ENCODE measurements around the gene FRMD4B.

The FRMD4B gene

DNA sequence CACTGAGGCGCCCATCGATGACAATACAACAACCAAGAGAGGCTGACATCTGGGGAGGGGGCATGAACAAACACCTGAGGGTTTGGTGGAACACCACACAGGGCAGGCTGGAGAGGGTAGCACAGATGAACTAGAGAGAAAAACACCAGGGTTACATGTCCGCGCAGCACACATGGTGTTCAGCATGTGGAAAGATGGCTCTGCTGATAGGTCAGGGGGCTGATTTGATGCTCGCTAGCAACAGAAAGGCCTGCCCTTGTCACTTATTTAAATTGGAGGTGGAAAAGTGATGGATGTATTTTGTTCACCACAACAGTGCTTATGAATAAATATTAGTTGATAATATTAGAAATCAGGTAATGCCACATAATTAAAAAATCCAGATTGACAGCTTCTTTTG, 67.5 kb downstream of the FRMD4B start:
- Histone ChIP-seq H3K4me3 (ENCODE audit: low read length in 2 of 2) (no peak overlapping the region), H3K27ac (ENCODE audit: low read depth in 2 of 2, low read length in 2 of 2) (no peak overlapping the region)

DNA sequence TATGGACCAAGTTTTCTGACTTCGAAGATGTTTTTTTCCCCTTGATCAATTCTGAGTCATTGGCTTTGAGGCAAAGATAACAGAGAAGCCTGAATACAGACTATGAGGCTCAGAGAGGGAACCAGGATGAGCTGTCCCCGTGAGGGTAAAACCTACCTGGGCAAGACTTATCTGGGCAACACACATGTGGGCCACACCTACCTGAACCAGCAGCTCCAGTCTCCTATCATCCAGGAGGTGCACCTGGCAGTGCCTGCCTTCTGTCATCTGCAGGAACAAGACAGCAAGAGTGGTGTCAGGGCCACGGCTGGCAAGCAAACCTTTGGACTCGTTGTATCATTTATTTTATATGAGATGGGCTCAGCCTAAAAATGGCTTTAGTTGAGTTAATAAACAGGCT, 72.6 kb downstream of the FRMD4B start:
- no peaks in the 10 kb centered on the region for H3K27me3 ChIP-seq (ENCODE audit: control insufficient read depth in 2 of 2, insufficient read depth in 2 of 2, low read length in 2 of 2)
- no peak overlapping the region for H3K4me3 ChIP-seq (ENCODE audit: low read length in 2 of 2)
- peaks cover 6 to 9% of the 10 kb centered on the region in 2 donors for H3K4me1 ChIP-seq (ENCODE audit: control insufficient read depth in 2 of 2, insufficient read depth in 2 of 2, low read length in 2 of 2)
- H3K9me3 ChIP-seq (ENCODE audit: control insufficient read depth in 2 of 2, low read length in 2 of 2) = no peaks in the 10 kb centered on the region
- H3K36me3 ChIP-seq (ENCODE audit: control insufficient read depth in 2 of 2, insufficient read depth in 2 of 2, low read length in 2 of 2) = no peaks in the 10 kb centered on the region
- H3K9ac ChIP-seq (ENCODE audit: low read depth in 1 of 2, low read length in 2 of 2) = no peak overlapping the region
- H3K27ac ChIP-seq (ENCODE audit: low read depth in 2 of 2, low read length in 2 of 2) = no peak overlapping the region

More for the DNA sequence above, 67.5 kb downstream of the FRMD4B start:
- H3K9ac ChIP-seq (ENCODE audit: low read depth in 1 of 2, low read length in 2 of 2) = no peak overlapping the region
- H3K4me1 ChIP-seq (ENCODE audit: control insufficient read depth in 2 of 2, insufficient read depth in 2 of 2, low read length in 2 of 2) = peaks cover 0 to 2% of the 10 kb centered on the region in 2 donors
- H3K9me3 ChIP-seq (ENCODE audit: control insufficient read depth in 2 of 2, low read length in 2 of 2) = no peaks in the 10 kb centered on the region
- H3K27me3 ChIP-seq (ENCODE audit: control insufficient read depth in 2 of 2, insufficient read depth in 2 of 2, low read length in 2 of 2) = no peaks in the 10 kb centered on the region
- no peaks in the 10 kb centered on the region for H3K36me3 ChIP-seq (ENCODE audit: control insufficient read depth in 2 of 2, insufficient read depth in 2 of 2, low read length in 2 of 2)

DNA sequence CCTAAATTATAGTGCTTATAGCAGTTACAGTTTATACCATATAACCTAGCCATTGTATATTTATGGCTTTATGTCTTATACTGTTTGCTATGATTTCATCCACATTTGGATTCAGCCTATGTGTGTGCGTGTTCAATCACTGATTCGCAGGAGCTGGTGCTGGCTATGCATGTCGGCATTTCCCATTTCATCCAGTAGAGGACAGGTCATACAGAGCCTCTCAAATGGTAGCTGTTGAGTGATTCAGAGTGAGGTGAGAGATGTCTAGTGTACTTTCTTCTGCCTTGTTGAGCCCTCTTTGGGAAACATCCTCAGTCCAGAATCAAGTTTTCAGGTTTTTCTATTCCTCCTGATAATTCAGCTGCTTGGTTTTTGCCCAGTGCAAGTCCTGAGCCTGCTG, 76.1 kb downstream of the FRMD4B start:
- H3K4me3 ChIP-seq (ENCODE audit: low read length in 2 of 2) = no peak overlapping the region
- H3K27me3 ChIP-seq (ENCODE audit: control insufficient read depth in 2 of 2, insufficient read depth in 2 of 2, low read length in 2 of 2) = no peaks in the 10 kb centered on the region
- H3K4me1 ChIP-seq (ENCODE audit: control insufficient read depth in 2 of 2, insufficient read depth in 2 of 2, low read length in 2 of 2) = peaks cover 6 to 9% of the 10 kb centered on the region in 2 donors
- H3K9ac ChIP-seq (ENCODE audit: low read depth in 1 of 2, low read length in 2 of 2) = no peak overlapping the region
- no peak overlapping the region for H3K27ac ChIP-seq (ENCODE audit: low read depth in 2 of 2, low read length in 2 of 2)
- no peaks in the 10 kb centered on the region for H3K9me3 ChIP-seq (ENCODE audit: control insufficient read depth in 2 of 2, low read length in 2 of 2)
- H3K36me3 ChIP-seq (ENCODE audit: control insufficient read depth in 2 of 2, insufficient read depth in 2 of 2, low read length in 2 of 2) = no peaks in the 10 kb centered on the region

DNA sequence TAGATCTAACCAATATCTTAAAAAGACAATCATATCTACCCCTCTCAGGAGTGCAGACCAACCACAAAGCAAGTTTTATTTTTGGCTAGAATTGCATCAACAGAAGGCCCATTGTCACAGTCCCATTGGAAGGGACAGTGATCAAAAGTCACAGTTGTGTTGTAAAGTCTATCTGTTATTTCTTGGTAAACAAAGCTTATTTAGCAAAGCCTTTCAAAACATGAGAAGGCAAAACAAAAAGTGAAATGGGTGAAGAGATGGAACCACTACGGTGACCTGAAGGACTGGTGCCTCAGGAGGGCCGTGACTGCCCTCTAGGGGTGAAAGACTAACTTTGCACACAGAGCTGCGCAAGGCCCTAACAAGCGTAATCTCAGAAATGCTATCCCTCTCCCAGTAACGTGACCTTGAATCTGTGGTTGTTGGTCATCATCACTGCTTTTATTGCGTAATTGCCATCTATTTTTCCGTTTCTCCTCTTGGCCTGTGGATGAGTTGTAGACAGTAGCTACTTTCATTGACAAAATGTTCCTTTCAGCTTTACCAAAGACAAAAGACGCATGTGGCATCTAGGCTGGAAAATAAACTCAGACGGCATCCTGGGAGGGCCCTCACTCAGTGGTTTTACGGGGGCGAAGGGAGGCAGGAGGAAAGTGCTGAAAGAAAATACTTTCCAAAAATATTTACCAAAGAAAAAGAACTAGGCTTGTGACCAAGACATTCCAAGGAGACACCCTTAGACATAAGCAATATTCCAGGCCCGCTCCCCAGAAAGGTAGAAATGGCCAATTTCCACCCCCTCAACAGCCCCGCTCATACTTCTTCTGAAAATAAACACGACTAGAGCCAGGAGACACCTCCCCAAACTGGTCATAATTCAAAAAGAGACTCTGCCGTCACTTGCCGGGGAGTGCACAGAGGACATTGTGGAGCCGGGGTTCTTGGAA, 79.4 kb downstream of the FRMD4B start:
- no peaks in the 10 kb centered on the region for H3K9me3 ChIP-seq (ENCODE audit: control insufficient read depth in 2 of 2, low read length in 2 of 2)

DNA sequence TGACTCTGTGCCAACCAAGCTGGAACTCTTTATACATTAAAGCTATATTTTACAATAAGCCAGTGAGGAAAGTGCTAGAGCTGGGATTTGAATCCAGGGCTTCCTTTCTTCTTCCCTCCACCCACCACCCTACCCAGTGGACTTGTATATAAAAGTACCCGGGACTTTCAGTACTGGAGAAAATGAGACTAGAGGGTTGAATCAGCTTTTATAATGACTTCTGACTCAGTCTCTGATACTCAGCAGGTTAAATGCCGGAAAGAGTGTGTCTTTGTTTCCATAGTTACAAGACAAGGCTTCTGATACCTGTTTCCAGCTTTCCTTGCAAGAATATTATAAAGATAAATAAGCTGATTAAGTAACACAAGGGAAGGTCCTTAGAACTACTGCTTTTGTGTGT, 80.9 kb downstream of the FRMD4B start:
- Histone ChIP-seq H3K9me3 (ENCODE audit: control insufficient read depth in 2 of 2, low read length in 2 of 2) (no peaks in the 10 kb centered on the region), H3K36me3 (ENCODE audit: control insufficient read depth in 2 of 2, insufficient read depth in 2 of 2, low read length in 2 of 2) (no peaks in the 10 kb centered on the region), H3K27me3 (ENCODE audit: control insufficient read depth in 2 of 2, insufficient read depth in 2 of 2, low read length in 2 of 2) (no peaks in the 10 kb centered on the region), H3K27ac (ENCODE audit: low read depth in 2 of 2, low read length in 2 of 2) (no peak overlapping the region), H3K4me3 (ENCODE audit: low read length in 2 of 2) (no peak overlapping the region), H3K9ac (ENCODE audit: low read depth in 1 of 2, low read length in 2 of 2) (no peak overlapping the region), H3K4me1 (ENCODE audit: control insufficient read depth in 2 of 2, insufficient read depth in 2 of 2, low read length in 2 of 2) (no peaks in the 10 kb centered on the region)

More for the DNA sequence above, 79.4 kb downstream of the FRMD4B start:
- Histone ChIP-seq H3K36me3 (ENCODE audit: control insufficient read depth in 2 of 2, insufficient read depth in 2 of 2, low read length in 2 of 2) (no peaks in the 10 kb centered on the region), H3K4me1 (ENCODE audit: control insufficient read depth in 2 of 2, insufficient read depth in 2 of 2, low read length in 2 of 2) (no peaks in the 10 kb centered on the region), H3K4me3 (ENCODE audit: low read length in 2 of 2) (no peak overlapping the region), H3K27ac (ENCODE audit: low read depth in 2 of 2, low read length in 2 of 2) (no peak overlapping the region), H3K9ac (ENCODE audit: low read depth in 1 of 2, low read length in 2 of 2) (no peak overlapping the region), H3K27me3 (ENCODE audit: control insufficient read depth in 2 of 2, insufficient read depth in 2 of 2, low read length in 2 of 2) (no peaks in the 10 kb centered on the region)

DNA sequence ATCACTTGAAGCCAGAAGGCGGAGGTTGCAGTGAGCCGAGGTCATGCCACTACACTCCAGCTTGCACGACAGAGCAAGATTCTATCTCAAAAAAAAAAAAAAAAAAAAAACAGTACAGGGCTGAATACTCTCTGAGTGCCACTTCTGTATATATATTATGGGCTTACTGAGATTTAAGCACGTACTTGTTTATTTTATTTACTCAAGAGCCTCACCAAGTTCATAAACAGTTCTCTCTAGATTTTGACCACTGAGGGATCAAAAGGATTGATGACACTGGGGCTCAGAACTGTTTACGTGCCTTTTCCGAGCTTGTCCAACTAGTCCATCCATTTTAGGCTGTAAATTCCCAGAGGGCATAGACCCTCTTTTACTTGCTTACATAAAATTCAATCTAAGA, 81.5 kb downstream of the FRMD4B start:
- Histone ChIP-seq H3K36me3 (ENCODE audit: control insufficient read depth in 2 of 2, insufficient read depth in 2 of 2, low read length in 2 of 2) (peaks cover 0 to 4% of the 10 kb centered on the region in 2 donors), H3K4me3 (ENCODE audit: low read length in 2 of 2) (no peak overlapping the region), H3K27ac (ENCODE audit: low read depth in 2 of 2, low read length in 2 of 2) (no peak overlapping the region), H3K27me3 (ENCODE audit: control insufficient read depth in 2 of 2, insufficient read depth in 2 of 2, low read length in 2 of 2) (no peaks in the 10 kb centered on the region), H3K4me1 (ENCODE audit: control insufficient read depth in 2 of 2, insufficient read depth in 2 of 2, low read length in 2 of 2) (no peaks in the 10 kb centered on the region), H3K9me3 (ENCODE audit: control insufficient read depth in 2 of 2, low read length in 2 of 2) (no peaks in the 10 kb centered on the region), H3K9ac (ENCODE audit: low read depth in 1 of 2, low read length in 2 of 2) (no peak overlapping the region)

DNA sequence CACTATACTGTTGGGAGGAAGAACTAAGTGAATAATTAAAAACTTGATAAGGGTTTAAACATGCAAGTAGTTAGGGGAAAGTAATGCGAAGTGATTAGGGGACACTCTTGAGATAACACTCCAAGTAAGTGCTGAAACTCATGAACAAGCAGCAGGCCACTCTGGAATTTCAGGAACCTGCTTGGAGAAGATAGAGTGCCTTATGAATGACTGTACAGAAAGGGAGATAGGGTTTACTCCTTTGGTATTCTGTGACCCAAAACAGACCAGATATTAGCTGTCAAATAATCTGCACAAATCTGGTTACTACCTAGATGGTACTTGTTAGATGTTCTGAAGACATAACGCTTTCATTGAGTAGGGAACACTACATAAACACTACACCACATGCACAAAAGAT, 85.6 kb downstream of the FRMD4B start:
- no peak overlapping the region for H3K4me3 ChIP-seq (ENCODE audit: low read length in 2 of 2)
- H3K9me3 ChIP-seq (ENCODE audit: control insufficient read depth in 2 of 2, low read length in 2 of 2) = no peaks in the 10 kb centered on the region
- H3K36me3 ChIP-seq (ENCODE audit: control insufficient read depth in 2 of 2, insufficient read depth in 2 of 2, low read length in 2 of 2) = peaks cover 0 to 4% of the 10 kb centered on the region in 2 donors
- no peaks in the 10 kb centered on the region for H3K27me3 ChIP-seq (ENCODE audit: control insufficient read depth in 2 of 2, insufficient read depth in 2 of 2, low read length in 2 of 2)
- H3K9ac ChIP-seq (ENCODE audit: low read depth in 1 of 2, low read length in 2 of 2) = no peak overlapping the region
- no peaks in the 10 kb centered on the region for H3K4me1 ChIP-seq (ENCODE audit: control insufficient read depth in 2 of 2, insufficient read depth in 2 of 2, low read length in 2 of 2)
- H3K27ac ChIP-seq (ENCODE audit: low read depth in 2 of 2, low read length in 2 of 2) = no peak overlapping the region

DNA sequence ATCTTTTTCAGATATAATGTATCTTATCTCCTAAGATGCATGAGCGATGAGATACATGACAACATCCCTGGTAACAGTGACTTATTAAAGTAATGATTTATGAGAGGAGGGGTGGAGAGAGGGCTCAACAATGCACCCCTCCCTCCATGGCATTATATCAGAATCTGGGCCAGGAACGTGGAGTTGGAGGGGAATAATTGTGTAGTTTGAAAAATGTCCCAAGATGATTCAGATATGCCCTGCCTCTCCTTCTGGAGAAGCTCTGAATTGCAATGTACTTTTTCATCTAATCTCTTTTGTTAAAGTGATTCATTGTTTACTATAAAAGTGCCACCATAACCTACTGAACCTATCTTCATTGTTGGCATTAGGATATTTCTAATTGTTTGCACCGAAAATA, 86.5 kb downstream of the FRMD4B start:
- Histone ChIP-seq H3K27me3 (ENCODE audit: control insufficient read depth in 2 of 2, insufficient read depth in 2 of 2, low read length in 2 of 2) (no peaks in the 10 kb centered on the region), H3K36me3 (ENCODE audit: control insufficient read depth in 2 of 2, insufficient read depth in 2 of 2, low read length in 2 of 2) (peaks cover 0 to 4% of the 10 kb centered on the region in 2 donors), H3K9ac (ENCODE audit: low read depth in 1 of 2, low read length in 2 of 2) (no peak overlapping the region), H3K27ac (ENCODE audit: low read depth in 2 of 2, low read length in 2 of 2) (no peak overlapping the region), H3K9me3 (ENCODE audit: control insufficient read depth in 2 of 2, low read length in 2 of 2) (no peaks in the 10 kb centered on the region), H3K4me1 (ENCODE audit: control insufficient read depth in 2 of 2, insufficient read depth in 2 of 2, low read length in 2 of 2) (no peaks in the 10 kb centered on the region), H3K4me3 (ENCODE audit: low read length in 2 of 2) (no peak overlapping the region)

DNA sequence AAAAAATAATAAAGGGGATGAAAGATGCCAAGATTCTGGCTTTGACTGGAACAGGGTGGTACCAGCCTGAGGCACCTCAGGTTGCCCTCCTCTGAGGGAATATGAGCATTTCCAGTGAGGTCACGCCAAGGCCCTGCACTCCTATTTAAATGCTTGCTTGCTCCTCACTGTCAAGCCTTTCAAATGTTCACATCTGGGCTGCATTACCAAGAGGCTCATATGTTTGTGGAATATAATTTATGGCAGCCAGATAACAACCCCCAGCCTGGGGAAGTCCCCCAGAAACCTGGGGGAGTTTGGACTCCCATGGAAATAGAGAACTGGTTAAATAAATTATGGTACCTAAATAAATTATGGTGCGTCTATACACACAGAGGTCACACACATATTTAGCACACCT, 88.4 kb downstream of the FRMD4B start:
- no peaks in the 10 kb centered on the region for H3K9me3 ChIP-seq (ENCODE audit: control insufficient read depth in 2 of 2, low read length in 2 of 2)
- no peak overlapping the region for H3K27ac ChIP-seq (ENCODE audit: low read depth in 2 of 2, low read length in 2 of 2)
- H3K4me3 ChIP-seq (ENCODE audit: low read length in 2 of 2) = no peak overlapping the region
- H3K4me1 ChIP-seq (ENCODE audit: control insufficient read depth in 2 of 2, insufficient read depth in 2 of 2, low read length in 2 of 2) = peaks cover 0 to 4% of the 10 kb centered on the region in 2 donors
- no peak overlapping the region for H3K9ac ChIP-seq (ENCODE audit: low read depth in 1 of 2, low read length in 2 of 2)
- peaks cover 0 to 4% of the 10 kb centered on the region in 2 donors for H3K36me3 ChIP-seq (ENCODE audit: control insufficient read depth in 2 of 2, insufficient read depth in 2 of 2, low read length in 2 of 2)
- H3K27me3 ChIP-seq (ENCODE audit: control insufficient read depth in 2 of 2, insufficient read depth in 2 of 2, low read length in 2 of 2) = no peaks in the 10 kb centered on the region

DNA sequence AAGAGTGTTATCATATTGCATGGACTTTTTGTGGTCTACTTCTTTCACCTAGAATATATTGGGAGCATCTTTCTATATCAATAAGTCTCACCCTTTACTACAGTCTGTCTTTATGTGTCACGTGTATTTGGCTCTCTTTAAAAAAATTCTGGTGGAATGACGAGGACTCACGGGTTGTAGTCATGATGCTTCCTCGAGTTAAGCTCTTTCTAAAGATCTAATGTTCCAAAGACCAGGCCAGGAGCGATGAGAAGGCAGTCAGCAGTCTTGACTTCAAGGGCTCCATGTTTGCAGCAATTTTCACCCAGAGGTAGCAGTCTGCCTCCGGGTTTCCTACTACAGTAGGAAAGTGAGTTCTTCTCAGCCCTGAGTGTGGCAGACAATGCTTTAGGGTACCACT, 88.9 kb downstream of the FRMD4B start:
- Histone ChIP-seq H3K27ac (ENCODE audit: low read depth in 2 of 2, low read length in 2 of 2) (no peak overlapping the region), H3K9ac (ENCODE audit: low read depth in 1 of 2, low read length in 2 of 2) (no peak overlapping the region), H3K4me1 (ENCODE audit: control insufficient read depth in 2 of 2, insufficient read depth in 2 of 2, low read length in 2 of 2) (peaks cover 0 to 4% of the 10 kb centered on the region in 2 donors), H3K36me3 (ENCODE audit: control insufficient read depth in 2 of 2, insufficient read depth in 2 of 2, low read length in 2 of 2) (peaks cover 0 to 4% of the 10 kb centered on the region in 2 donors), H3K4me3 (ENCODE audit: low read length in 2 of 2) (no peak overlapping the region), H3K27me3 (ENCODE audit: control insufficient read depth in 2 of 2, insufficient read depth in 2 of 2, low read length in 2 of 2) (no peaks in the 10 kb centered on the region), H3K9me3 (ENCODE audit: control insufficient read depth in 2 of 2, low read length in 2 of 2) (no peaks in the 10 kb centered on the region)

Data from mucosa of rectum (tissue), 2 donors.